Skeletal muscle tissue (tissue), 4 donors: ENCODE data around the gene TNRC6C. TPM values are rescaled to one million over a fixed set of nuclear protein-coding genes. Genes with fewer than 3 reads are reported as not detected.
"Not testable (repeated sequence)": the region's sequence is repeated elsewhere in the genome, so short reads cannot be mapped to it uniquely, and the experiment has no call there.

Experiments
- H3K27ac ChIP-seq: one replicate; pipeline ENCODE4 v1.7.0; 2013; ENCODE audit warnings: mild to moderate bottlenecking, low read depth, low read length, inconsistent platforms
- H3K27me3 ChIP-seq, 3 donors: one replicate each; pipeline ENCODE4 v1.7.0; 2013; ENCODE audit warnings: low read length in 3 of 3; ENCODE audit not compliant: control insufficient read depth in 3 of 3, insufficient read depth in 3 of 3
- H3K36me3 ChIP-seq, 3 donors: one replicate each; pipeline ENCODE4 v1.7.0; 2013; ENCODE audit warnings: low read length in 3 of 3; ENCODE audit not compliant: control insufficient read depth in 3 of 3, insufficient read depth in 3 of 3
- H3K4me1 ChIP-seq, 3 donors: one replicate each; pipeline ENCODE4 v1.7.0; 2013; ENCODE audit warnings: low read length in 3 of 3, mild to moderate bottlenecking in 3 of 3; ENCODE audit not compliant: control insufficient read depth in 3 of 3, insufficient read depth in 3 of 3
- H3K4me3 ChIP-seq, 3 donors: one replicate each; pipeline ENCODE4 v1.7.0; 2013; ENCODE audit warnings: low read length in 3 of 3
- H3K9ac ChIP-seq, 3 donors: one replicate each; pipeline ENCODE4 v1.7.0; 2013; ENCODE audit warnings: low read length in 3 of 3, mild to moderate bottlenecking in 3 of 3, moderate library complexity in 2 of 3, low read depth in 1 of 3
- H3K9me3 ChIP-seq, 3 donors: one replicate each; pipeline ENCODE4 v1.7.0; 2013; ENCODE audit warnings: low read length in 3 of 3; ENCODE audit not compliant: control insufficient read depth in 3 of 3
- total RNA-seq: library from RNA; depleted of rRNA; stranded (reverse); fragments of >200 nt; gene quantifications from one replicate; pipeline ENCODE4 v1.2.3, GENCODE V29; 2014
- donor health status: Osteomylitis.

Gene TNRC6C
- total RNA-seq, 1 donor from 2014 or later, result 12.5 TPM

- no peak overlapping the region for H3K4me3 ChIP-seq
- no peak overlapping the region for H3K27ac ChIP-seq
- no peaks in the 10 kb centered on the region for H3K36me3 ChIP-seq
- no peaks in the 10 kb centered on the region for H3K9me3 ChIP-seq
- peaks cover 25 to 53% (median 53%) of the 10 kb centered on the region in 3 donors for H3K4me1 ChIP-seq
- H3K9ac ChIP-seq, result no peak overlapping the region
- H3K27me3 ChIP-seq, result no peaks in the 10 kb centered on the region
Observed at GRCh38 chr17:77962348-77962747, 3.8 kb downstream of the TNRC6C start.

DNA sequence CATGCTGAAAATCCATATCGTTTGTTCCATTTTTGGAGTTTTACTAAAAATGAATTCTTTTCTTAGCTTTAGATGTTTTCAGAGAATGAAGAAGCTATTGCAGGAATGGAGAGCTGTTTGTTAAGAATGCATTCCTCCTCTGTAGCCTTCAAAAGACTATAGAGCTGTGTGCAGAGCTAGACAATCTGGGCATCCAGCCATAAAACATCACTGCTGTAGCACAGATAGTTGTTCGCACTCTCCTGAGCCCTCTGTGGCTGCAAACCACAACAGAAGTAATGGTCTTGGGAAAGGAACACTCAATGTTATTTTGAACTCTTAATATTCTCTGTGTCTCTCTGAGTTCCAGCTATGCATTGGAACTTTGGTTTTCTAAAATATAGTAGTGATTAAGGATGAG lies 4.9 kb downstream of the TNRC6C start:
- H3K4me1 ChIP-seq, result peaks cover 22 to 47% (median 45%) of the 10 kb centered on the region in 3 donors

GRCh38 chr17:77965352-77965751 lies 6.8 kb downstream of the TNRC6C start:
- Histone ChIP-seq H3K4me3 (no peak overlapping the region), H3K9ac (no peak overlapping the region), H3K4me1 (peaks cover 20 to 42% (median 39%) of the 10 kb centered on the region in 3 donors), H3K27me3 (no peaks in the 10 kb centered on the region), H3K9me3 (no peaks in the 10 kb centered on the region), H3K27ac (no peak overlapping the region), H3K36me3 (no peaks in the 10 kb centered on the region)

More for the DNA sequence above, 4.9 kb downstream of the TNRC6C start:
- Histone ChIP-seq H3K4me3 (no peak overlapping the region), H3K27me3 (no peaks in the 10 kb centered on the region), H3K9me3 (no peaks in the 10 kb centered on the region), H3K9ac (peak overlapping the region in 1 of 3 donors; percentile 34), H3K27ac (no peak overlapping the region), H3K36me3 (no peaks in the 10 kb centered on the region)

DNA sequence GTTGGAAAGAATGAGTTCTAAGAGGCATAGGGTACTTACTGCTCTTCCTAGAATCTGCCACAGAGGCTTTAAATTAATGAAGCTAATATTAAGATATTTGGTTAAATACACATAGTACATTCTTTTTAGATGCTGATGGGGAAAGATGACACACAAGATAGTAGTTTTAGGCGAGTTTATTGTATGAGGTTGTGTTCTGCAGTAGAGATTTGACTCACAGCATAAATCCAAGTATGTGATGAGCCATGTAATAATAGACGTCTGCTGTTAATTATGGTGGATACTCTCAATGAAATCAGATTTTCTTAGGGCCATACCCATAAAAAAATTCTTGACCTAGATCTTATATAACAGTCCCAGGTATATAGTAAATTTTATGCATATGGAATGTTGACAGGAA lies 8.0 kb downstream of the TNRC6C start:
- Histone ChIP-seq H3K9ac (no peak overlapping the region), H3K4me1 (peaks cover 19 to 41% (median 37%) of the 10 kb centered on the region in 3 donors), H3K27ac (no peak overlapping the region)

DNA sequence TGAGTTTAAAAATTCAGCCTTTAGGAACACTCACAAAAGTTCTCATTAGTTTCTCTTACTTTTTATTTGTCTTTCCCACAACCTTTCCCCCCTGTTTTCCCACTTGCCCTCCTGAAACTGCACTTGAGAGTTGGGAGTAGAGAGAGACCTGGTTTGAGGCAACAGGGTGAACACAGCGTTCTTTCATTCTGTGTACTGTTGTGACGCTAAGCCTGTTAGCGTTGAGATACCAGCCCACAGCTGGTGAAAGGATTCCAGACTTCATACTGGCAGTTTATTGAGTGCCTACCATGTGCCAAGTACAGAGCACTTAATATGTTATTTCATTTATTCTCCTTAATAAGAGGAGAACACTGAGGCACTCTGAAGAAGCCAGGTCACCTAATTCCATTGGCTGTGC lies 10.3 kb downstream of the TNRC6C start:
- no peak overlapping the region for H3K4me3 ChIP-seq
- no peak overlapping the region for H3K27ac ChIP-seq
- H3K27me3 ChIP-seq, result no peaks in the 10 kb centered on the region
- peaks cover 6 to 26% (median 20%) of the 10 kb centered on the region in 3 donors for H3K4me1 ChIP-seq
- H3K9ac ChIP-seq, result no peak overlapping the region
- no peaks in the 10 kb centered on the region for H3K9me3 ChIP-seq
- no peaks in the 10 kb centered on the region for H3K36me3 ChIP-seq

More for the DNA sequence above, 8.0 kb downstream of the TNRC6C start:
- Histone ChIP-seq H3K4me3 (no peak overlapping the region), H3K27me3 (no peaks in the 10 kb centered on the region), H3K9me3 (no peaks in the 10 kb centered on the region), H3K36me3 (no peaks in the 10 kb centered on the region)

DNA sequence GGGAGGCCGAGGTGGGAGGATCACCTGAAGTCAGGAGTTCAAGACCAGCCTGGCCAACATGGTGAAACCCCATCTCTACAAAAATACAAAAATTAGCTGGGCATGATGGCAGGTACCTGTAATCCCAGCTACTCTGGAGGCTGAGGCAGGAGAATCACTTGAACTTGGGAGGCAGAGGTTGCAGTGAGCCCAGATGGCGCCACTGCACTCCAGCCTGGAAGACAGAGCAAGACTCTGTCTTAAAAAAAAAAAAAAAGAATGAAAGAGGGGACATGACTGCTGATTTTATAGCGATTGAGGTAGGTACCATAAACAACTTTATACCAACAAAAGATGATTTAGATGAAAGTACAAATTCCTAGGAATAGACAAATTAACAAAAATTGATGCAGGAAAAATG lies 13.8 kb downstream of the TNRC6C start:
- H3K4me1 ChIP-seq, H3K27ac ChIP-seq, H3K27me3 ChIP-seq, H3K4me3 ChIP-seq, H3K9me3 ChIP-seq, H3K9ac ChIP-seq, H3K36me3 ChIP-seq: not testable (repeated sequence)

DNA sequence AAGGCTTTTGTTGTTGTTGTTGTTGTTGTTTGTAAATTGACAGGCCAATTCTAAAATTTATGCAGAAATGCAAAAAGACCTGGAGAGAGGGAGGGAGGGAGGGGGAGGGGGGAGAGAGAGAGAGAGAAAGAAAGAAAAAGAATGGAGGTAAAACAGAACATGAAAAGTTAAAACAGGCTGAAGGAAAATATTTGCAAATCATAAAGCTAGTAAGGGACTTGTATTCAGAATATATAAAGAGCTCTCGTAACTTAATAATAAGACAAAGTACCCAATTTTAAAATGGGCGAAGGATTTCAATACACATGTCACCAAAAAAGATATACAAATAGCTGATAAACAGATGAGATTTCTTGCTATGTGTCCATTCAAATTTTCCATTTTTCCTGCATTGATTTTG lies 15.4 kb downstream of the TNRC6C start:
- H3K9me3 ChIP-seq, result no peaks in the 10 kb centered on the region
- peaks cover under 1 to 3% (median under 1%) of the 10 kb centered on the region in 3 donors for H3K4me1 ChIP-seq
- no peaks in the 10 kb centered on the region for H3K27me3 ChIP-seq
- H3K27ac ChIP-seq, result no peak overlapping the region
- H3K4me3 ChIP-seq, result no peak overlapping the region
- H3K36me3 ChIP-seq, result no peaks in the 10 kb centered on the region
- H3K9ac ChIP-seq, result no peak overlapping the region

- no peak overlapping the region for H3K4me3 ChIP-seq
- no peak overlapping the region for H3K9ac ChIP-seq
- peaks cover 0 to 3% (median 0%) of the 10 kb centered on the region in 3 donors for H3K4me1 ChIP-seq
- no peaks in the 10 kb centered on the region for H3K36me3 ChIP-seq
- H3K27ac ChIP-seq, result no peak overlapping the region
- no peaks in the 10 kb centered on the region for H3K9me3 ChIP-seq
- no peaks in the 10 kb centered on the region for H3K27me3 ChIP-seq
Observed at GRCh38 chr17:77974396-77974795, 15.9 kb downstream of the TNRC6C start.

DNA sequence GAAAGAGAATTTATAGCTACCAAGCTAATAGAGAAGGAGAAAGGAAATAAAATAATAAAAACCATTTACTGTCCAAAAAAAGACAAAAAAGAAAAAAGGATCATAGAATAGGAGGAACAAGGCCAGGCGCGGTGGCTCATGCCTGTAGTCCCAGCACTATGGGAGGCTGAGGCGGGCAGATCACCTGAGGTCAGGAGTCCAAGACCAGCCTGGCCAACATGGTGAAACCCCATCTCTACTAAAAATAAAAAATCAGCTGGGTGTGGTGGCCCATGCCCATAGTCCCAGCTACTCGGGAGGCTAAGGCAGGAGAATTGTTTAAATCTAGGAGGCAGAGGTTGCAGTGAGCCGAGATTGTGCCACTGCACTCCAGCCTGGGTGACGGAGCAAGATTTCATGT lies 23.9 kb downstream of the TNRC6C start:
- H3K9me3 ChIP-seq, H3K27ac ChIP-seq: not testable (repeated sequence)

GRCh38 chr17:77990301-77990700 lies 31.8 kb downstream of the TNRC6C start:
- Histone ChIP-seq H3K27me3 (no peaks in the 10 kb centered on the region), H3K9ac (no peak overlapping the region), H3K9me3 (no peaks in the 10 kb centered on the region), H3K36me3 (no peaks in the 10 kb centered on the region), H3K4me3 (no peak overlapping the region), H3K4me1 (peaks cover 7 to 22% (median 11%) of the 10 kb centered on the region in 3 donors), H3K27ac (no peak overlapping the region)

More for the DNA sequence above, 23.9 kb downstream of the TNRC6C start:
- not testable (repeated sequence) for H3K36me3 ChIP-seq, H3K27me3 ChIP-seq, H3K4me3 ChIP-seq, H3K9ac ChIP-seq
- H3K4me1 ChIP-seq, result peaks cover 3 to 16% (median 6%) of the 10 kb centered on the region in 3 donors

DNA sequence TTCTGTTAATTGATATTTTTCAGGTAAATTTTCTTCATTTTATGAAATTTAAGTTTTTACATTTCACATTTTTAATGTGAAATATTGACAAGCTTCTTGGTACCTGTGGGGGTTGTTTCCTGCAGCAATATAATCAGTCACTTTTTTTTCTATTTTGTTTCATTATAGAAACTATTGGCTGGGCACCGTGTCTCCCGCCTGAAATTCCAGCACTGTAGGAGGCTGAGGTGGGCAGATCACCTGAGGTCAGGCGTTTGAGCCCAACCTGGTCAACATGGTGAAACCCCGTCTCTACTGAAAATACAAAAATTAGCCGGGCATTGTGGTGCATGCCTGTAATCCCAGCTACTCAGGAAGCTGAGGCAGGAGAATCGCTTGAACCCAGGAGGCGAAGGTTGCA lies 35.2 kb downstream of the TNRC6C start:
- not testable (repeated sequence) for H3K27me3 ChIP-seq, H3K27ac ChIP-seq, H3K9ac ChIP-seq, H3K4me3 ChIP-seq, H3K9me3 ChIP-seq, H3K36me3 ChIP-seq
- H3K4me1 ChIP-seq, result peaks cover 20 to 40% (median 27%) of the 10 kb centered on the region in 3 donors
